Limb (tissue), 2 donors: ENCODE data around the gene FAM9B.
"Not testable (repeated sequence)": the region's sequence is repeated elsewhere in the genome, so short reads cannot be mapped to it uniquely, and the experiment has no call there.

Experiments
- DNase-seq, 2 donors: peaks; one replicate each; pipeline ENCODE4 v3.0.0-alpha.2; 2016; ENCODE audit errors: extremely low spot score in 2 of 2

Gene FAM9B

DNA sequence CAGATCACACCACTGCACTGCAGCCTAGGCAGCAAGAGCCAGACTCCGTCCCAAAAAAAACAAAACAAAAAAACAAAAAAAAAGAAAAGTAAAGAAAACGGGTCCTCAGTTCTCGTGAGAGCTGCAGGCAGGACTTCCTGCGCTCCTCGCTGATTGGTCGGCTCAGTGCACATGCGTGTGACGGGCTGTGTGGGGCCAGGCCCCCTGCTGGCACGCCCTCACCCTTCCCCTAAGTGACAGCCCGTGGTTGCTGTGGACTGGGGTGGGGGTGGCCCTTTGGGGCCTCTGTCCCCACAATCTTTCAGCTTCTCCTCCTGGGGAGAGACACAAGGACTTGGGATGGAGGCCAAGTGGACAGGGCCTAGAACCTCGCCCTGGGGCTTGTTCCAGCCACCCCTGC, at the start of gene FAM9B:
Gene FAM9B (minus strand): TSS at position 139 of the 400 bp plus-strand sequence. CDS start 1,141 bp downstream, outside the sequence.
- no peak for DNase-seq

DNA sequence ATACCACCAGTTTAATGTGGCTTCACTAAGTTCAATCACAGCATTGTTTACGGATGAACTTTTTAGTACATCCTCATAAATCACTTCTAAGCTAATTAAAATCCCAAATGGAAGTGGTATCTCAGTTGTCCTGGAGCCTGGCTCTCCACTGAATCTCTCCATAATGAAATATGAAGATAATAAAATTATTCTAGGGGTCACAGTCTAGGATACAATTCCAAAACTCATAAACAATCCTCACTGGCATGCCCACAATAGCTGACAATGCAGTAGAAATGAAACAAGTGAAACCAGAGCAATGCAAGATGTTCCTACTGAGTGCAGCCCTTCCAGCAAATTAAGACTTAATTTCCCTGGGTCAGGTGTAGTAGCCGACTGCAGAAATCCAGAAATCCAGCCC, 47.3 kb upstream of the FAM9B start:
- no peak for DNase-seq

DNA sequence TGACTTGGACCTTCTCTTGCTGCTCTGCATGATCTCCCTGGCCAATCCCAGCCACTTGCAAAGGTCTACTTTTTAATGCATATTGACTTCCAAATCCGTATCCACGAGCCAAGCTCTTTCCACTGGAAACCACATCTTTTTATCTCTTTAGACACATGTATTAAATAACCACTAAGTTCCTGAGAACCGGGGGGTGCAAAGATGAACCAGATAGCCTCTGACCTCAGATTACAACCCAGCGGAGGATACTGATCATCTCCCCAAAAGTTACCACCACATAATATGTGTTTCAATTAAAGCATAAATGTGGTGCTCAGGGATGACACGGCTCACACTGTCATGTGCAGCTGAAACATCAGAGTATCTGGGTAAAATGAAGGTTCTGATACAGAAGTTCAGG, 40.4 kb upstream of the FAM9B start:
- DNase-seq = no peak

DNA sequence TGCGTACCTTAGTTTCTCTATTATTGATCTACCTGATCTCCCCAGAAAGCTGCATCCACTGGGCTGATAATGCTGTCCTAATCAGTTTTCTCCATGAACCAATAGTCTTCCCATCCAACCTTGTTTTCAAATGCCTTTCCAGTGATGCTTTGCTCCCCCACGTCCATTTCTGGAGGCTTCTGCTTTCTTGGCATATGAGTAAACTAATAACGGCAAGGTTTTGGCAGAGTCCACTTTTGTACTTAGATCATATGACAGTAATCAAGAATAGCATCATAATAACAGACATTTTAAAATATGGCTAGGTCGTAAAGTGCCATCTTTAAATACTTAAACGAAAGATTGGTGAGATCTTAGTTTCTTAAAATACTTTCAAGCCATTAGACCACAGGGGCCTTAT, 38.4 kb upstream of the FAM9B start:
- DNase-seq = peak in 1 of 2 donors; percentile 4

DNA sequence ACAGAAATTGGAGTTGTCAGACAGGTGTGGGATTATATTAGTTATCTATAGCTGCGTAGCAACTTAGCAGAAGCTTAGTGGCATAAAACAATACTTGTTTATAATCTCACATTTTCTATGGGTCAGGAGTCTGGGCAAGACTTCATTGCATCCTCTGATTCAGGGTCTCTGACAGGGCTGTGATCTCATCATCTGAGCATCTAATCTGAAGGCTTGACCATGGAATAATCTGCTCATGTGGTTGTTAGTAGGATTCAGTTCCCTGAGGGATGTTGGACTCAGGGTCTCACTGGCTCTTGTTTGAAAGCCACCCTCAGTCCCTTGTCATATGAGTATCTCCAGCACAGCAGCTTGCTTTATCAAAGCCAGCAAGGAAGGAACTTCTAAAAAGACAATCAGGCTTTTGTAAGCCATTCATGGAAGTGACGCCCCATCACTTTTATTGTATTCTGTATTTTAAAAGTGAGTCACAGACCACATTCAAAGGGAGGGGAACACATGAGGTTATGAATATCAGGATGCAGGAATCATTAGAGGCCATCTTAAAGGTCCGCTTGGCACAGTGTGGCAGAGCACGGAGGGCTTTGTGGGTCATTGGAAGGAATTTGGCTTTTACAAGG, 37.2 kb upstream of the FAM9B start:
- DNase-seq = no peak

DNA sequence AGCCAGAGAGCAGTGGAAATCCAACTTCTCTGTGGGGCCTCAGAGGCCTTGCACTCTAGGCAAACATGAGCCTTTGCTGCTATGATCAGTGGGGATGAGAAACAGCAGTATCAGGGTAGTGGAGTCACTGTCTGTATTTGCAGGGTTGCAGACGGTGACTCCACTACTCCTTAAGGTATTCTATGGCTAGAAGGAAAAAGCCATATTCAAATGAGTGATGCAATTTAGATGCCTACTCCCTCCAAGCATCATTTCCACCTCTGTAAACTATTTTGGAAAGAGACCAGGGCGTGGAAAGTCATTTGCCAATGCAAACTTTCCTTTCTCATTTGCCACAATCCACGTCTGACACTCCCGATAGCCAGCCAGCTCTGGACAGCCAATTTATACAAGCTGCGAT, 35.6 kb upstream of the FAM9B start:
- no peak for DNase-seq

DNA sequence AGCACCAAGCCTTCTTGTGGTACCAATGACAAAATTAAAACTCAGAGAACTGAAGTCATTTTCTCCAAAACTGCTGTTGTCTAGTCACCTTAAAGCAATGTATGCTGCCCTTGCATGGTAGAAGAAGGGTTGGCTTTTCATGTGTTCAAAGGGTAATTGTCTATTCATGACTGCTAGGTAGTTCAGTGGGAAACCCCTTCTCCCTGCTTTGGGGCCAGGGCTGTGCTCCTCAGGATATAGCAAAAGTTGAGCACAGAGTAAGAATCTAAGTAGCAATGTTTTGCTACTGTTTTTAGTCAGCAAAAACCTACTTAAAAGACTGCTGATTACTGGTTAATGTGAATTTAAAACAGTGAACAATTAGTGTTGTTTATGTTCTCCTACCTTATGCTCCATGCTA, 30.8 kb upstream of the FAM9B start:
- no peak for DNase-seq

DNA sequence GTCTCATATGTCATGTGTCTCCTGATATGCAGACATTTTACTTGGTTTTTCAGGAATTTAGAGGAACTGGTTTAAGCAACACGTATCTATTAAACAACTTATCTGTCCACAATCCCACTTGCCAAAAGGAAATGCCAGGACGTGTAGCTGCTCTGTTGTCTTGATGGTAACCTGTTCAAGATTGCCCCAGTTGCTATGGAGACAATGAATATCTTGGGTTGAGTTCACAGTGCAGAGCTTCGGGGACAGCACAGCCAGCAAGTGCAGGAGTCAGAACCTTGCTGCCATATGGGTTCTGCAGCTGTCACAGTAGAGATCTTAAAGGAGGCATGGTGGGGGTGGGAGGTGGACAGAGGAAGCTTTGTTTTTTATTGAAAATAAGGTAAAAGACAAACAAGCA, 28.7 kb upstream of the FAM9B start:
- DNase-seq = no peak

DNA sequence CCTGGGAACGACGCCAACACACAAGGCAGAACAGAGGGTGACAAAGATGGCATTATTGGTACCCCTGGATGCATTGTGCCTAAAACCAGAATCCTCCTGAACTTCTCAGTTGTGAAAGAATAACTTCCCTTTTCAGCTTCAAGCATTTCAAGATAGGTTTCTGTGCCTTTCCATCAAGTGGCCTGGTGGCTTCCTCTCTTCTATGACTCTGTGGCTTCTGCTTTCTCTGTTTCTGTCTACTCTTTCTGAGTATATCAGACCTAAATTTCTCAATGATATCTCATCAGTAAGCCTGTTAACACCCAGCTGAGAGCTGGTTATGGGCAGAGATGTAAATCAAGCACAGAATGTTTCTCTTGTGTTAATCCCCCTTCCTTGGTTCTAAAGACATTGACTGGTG, 21.4 kb upstream of the FAM9B start:
- DNase-seq = no peak

DNA sequence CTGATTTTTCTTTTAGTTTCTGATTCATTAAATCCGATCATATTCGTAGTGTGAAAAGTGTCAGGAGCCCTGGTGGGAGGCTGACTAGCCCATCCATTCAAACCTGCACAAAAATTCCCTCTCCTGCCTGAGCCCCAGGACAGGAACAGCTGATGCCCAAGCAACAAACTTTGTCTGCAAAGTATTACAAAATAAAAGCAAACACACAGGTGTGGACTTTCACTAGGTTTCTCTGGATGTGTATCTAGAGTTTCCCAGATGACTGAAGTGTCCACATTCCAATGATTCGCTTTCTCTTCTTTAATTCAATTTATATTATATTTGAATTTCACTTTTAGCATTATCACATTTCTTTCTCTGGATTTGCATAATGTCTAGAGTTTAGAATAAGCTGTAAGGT, 18.2 kb upstream of the FAM9B start:
- DNase-seq = no peak

DNA sequence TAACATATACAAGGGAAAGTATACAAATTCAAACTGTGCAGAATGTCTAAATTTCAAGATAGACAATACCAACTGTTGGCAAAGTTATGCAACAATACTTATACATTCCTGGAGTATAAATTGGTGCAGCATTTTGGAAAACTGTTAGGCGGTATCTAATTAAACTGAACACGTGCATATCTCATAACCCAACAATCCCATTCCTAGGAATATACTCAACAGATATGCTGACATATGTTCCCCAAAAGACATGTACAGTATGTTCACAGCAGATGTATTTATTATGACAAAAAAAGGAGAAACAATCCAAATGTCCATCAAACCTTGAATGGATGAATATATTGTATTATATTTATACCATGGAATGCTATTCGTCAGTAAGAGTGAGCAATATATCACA, 16.4 kb upstream of the FAM9B start:
- DNase-seq = no peak

DNA sequence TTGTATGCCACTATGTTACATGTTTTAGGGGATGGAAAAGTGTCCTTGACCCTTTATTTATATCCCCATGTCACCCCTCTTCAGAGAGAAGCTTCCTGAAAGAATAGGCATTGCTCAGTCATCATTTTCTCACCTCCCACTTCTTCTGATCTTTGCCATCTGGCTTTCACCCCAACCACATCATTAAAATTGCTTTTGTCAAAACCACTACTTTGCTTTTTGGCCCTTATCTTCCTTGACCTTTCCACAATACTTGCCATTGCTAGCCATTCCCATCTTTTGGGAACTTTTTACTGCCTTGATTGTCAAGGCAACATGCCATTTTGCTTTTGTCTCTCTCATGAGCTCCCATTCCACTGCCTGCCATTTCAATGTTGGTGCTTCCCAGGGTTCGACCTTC, 14.9 kb upstream of the FAM9B start:
- no peak for DNase-seq

DNA sequence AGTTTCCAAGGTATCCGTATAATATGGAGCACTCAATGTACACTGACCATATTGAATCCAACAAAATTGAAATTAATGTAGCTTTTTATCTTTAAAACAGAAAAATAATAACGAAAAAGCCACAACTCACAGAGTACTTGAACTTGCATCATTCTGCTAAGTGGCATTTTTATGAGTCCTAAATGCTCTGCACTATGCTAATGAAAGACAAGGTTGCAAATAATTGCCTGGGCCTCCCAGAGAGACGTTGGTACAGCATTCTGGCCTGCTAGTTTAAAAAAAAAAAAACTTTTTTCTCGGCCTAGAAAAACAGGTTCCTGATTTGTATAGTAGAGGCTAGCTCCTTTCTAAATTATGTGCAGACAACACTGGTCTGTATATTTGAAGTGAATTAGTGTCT, 4.3 kb upstream of the FAM9B start:
- DNase-seq = no peak

DNA sequence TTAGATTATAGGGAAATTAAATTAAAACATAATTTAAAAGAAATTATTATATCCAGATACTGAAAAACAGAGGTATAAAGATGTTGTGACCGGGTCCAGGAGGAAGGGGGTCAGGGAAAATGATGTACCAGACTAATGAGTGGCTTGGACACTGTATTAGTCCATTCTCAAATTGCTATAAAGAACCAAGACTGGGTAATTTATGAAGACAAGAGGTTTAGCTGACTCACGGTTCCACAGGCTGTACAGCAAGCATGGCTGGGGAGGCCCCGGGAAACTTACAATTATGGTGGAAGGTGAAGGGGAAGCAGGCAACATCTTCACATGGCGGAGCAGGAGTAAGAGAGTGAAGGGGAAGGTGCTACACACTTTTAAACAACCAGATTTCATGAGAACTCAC, 3.4 kb upstream of the FAM9B start:
- no peak for DNase-seq

DNA sequence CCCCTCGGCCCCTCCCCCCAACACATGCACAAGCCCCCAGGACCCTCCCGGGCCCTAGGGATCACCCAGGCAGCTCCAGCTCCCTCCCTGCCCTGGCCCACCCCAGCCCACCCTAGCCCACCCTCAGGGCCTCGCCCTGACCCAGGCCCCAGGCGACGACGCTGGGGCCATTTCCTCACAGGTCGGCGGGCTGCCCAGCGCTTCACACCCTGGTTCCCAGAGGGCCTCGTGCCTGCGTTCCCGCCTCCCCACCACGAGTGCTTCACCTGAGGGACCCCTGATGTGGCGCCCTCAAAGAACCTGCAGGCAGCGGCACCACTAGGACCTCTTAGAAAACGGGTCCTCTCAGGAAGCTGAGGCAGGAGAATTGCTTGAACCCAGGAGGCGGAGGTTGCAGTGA, 341 bp downstream of the FAM9B start:
- no peak for DNase-seq

DNA sequence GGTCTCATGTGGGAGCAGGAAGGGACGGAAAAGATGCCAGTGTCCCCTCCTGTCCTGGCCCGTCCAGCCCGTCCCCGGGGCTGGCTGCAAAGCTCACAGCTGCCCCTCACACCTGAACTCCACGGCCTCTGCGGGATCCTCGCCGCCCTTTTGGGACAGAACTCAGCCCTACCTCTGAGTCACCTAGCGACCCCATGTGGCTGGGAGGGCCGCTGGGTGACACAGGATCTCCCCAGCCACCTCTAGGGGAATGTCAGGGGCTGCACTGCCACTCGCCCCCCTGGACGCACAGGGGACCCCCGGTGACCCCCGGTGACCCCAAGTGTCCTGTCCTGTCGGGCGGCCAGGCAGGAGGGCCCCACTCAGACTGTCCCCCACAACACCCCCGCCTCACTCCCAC, 748 bp downstream of the FAM9B start:
- no peak for DNase-seq

DNA sequence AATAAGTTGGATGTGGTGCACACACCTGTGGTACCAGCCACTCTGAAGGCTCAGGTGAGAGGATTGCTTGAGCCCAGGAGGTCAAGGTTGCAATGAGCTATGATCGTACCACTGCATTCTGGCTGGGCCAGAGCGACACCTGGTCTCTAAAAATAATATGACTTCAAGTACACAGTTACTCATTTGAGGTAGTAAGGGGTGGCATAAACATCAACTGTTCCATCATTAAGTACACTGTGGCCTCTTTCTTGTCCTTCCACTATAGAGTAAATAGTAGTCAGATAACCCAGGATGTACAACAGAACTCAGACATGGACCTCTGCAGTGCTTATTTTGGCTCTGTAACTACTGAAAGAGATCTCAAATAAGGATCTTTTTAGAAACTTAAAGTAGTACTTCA, 10.6 kb downstream of the FAM9B start:
- no peak for DNase-seq

DNA sequence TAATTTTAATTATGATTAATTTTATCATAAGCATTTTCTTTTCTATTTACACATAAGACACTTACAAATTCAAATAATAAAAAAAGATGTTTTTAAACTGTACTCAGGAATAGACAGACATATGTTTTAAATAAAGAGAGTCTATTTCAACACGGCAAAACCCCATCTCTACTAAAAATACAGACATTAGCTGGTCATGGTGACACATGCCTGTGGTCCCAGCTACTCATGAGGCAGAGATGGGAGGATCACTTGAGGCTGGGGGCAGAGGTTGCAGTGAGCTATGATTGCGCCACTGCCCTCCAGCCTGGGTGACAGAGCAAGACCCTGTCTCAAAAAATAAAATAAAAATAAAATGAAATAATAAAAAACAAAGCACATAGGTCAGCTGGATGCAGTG, 14.8 kb downstream of the FAM9B start:
- no peak for DNase-seq

DNA sequence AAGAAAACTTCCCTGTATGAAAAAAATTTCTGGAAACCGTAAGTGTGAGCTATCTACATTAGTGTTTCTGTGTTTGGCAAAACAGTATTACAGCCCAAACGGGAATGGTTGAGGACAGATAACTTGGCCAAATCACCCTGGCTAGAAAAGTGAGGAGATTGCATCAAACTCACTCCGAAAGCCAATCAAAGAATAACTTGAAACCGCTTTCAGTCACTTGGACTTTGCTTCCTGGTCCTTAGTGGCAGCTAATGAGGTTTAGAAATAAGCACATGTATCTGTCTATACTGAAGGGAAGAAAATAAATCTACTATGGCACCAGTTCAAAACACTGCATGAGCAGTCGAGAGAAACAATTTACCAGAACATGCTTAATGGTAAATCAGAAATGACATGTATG, 15.6 kb downstream of the FAM9B start:
- DNase-seq = not testable (repeated sequence)

DNA sequence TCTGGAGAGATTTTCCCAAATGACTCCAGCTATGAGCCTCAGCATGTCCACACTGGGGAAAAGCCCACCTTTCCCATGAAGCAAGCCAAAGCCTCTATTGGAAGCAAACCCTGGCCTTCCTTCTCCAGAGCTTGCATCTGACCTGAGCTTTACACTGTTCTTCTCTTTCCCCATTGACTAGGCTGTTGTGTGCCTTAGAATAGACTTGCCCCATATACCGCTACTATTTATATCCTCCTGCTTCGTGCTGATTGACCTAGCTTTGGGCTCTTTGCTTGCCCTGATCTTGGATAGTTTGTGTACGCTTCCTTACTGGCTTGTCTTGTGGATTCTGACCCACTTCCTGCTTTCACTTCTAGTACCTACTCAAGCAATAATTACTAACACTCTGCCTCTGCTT, 30.9 kb downstream of the FAM9B start:
- no peak for DNase-seq

DNA sequence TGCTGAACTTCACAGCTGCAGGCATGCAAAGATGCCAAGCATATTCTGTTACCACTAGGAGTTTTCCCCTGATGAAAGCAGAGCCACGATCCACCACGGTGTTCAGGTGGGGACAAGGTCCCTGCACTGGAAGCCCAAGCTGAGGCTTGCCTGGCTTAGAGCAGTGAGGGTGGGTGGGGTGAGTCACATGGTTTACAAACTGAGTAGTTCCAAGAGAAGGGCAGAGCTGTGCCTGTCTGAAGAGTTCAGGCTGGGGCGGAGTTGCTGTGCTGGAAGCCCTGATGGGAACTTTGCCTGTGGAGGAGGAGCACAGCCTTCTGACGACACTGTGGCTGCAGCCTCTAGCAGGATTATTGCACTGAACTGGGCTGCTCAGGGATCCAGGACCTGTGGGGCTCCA, 45.5 kb downstream of the FAM9B start:
- peak; percentile 32 to 35 for DNase-seq

DNA sequence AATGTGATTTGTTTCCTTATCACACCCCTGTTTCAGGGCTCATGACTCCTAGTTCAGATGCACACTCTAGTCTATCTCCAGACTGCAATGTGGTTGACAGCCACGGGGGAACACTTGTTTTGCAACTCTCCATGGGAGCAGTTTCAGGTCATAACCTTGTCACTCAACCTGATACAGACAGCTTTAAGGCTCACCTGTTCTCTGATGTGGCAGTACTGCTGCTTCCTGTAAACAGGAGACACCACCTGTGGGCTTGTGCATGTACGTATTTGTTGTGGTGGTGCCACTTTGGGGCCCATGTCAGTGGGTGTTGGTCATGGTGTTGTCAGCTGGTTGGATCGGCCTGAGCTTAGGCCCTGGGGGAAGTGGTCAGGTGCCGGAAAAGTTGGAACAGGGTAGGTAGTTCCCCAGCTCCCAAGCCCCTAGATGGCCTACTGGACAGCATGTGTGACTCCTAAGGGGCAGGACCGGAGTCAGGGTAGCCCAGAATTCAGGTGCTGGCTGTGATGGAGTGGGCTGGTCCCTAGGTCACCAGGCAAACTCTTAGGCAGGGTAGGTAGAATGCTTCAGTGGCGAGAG, 46.2 kb downstream of the FAM9B start:
- no peak for DNase-seq

DNA sequence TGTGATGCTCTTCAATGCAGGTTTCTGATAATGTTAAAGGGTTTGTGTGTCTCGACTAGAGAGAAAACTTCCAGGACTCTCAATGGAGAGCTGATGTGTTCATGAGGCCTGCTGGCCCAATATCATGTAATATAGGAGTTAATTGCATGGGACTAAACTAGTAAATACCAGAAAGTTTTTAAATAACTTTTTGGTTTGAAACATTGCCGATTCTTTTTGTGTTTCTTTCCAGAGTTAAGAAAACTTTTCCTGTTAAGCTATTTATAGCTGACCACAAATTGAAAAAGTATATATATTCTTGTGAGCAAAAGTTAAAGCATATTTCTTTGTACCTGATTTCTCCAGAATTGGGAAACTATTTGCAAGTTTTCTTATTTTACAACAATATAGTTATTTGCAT, 49.7 kb downstream of the FAM9B start:
- no peak for DNase-seq

DNA sequence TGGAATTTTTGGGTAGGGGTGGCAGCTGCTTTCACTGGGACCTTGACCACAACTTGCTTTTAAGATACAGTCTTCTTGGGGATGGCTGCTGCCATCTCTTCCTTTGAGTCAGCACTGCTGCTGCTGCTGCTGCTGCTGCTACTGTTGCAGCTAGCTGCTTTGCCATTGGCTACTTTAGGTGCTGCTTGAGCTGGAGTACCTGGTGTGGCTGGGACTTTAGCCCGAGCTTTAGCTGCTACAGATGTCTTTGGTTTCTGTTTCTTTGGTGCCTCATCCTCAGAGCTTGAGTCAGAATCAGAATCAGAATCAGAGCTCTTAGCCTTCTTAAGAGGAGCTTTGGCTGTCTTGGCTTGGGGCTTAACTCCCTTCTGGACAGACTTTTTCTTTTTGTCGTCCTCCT, 52.2 kb downstream of the FAM9B start:
- DNase-seq = no peak
